GM18517 (cell line): ENCODE results near the gene COPZ1.

ENCODE experiments used
- ATAC-seq: cut with Tn5 transposase; IDR thresholded peaks from one replicate; pipeline ENCODE4 v1.9.1; 2021; ENCODE audit warnings: mild to moderate bottlenecking, moderate library complexity; ENCODE audit not compliant: unreplicated experiment

COPZ1 gene

DNA sequence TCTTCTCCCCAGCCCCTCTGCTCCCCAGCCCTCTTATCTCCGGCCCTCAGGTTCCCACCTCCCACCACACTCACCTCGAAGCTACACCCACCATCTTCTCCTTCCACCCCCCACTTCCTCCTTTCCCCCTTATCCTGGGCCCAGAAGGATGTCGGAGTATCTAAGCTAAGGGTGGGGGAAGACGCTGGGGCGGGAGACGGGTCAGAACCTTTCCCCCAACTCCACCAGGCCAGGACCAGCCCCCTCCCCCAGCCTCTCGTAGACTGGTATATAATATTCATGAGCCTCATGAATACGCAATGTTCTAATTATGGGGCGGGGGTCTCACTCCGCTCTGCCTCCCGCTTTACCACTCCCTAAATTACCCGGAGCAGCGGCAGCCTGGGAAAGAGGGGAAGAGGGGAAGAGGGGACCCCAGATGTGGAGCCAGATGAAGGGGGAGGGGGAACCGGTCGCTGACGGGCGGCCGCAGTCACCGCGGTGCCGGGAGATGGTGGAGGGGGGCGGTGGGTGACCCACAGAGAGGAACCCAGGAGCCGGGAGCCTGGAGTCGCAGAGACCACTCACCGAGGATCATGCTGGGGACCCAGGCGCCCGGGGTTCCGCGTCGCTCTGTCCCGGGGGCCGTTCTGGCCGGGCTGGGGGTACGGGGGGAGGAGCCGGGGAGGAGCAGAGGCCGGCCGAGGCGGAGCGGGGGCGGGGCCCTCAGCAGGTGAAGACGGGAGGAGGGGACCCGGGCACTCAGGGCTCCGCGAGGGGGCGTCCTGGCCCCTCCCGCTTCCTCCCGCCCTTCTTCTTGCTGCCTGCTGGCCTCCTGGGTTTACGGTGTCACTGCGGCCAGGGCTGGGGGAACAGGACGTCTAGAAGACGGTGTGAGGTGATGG lies 66.0 kb downstream of the COPZ1 start:
- no peak for ATAC-seq

DNA sequence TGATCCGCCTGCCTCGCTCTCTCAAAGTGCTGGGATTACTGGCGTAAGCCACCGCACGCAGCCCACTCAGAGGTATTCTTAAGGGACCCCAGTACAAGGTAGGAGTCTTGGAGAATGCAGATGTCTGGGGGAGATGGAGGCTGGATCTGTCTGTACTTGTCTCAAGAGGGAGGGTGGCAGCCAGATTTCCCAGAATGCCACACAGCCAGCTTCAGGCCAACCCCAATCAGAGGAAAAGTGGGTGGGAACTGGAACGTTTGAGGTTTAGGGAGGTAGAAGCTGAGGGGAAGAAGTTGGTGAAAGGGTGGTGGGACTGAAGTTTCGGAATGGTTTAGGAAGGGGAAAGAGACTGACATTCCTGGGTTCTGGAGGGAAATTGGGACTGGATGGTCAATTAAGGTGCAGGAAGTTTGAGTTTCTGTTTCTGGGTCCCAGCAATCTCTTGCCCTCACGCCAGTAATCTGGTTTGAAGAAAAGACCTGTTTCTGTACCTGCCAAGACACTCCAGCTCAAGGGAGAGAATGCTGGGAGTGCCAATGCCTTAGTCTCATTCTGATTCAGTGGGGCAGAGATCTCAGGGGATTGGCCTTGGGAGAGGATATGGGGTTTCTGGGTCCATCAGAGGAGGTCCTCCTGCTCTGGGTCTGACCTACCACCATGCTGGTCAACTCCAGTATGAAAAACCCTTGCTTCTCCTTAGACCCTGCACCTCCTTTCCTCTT lies 67.7 kb downstream of the COPZ1 start:
- no peak for ATAC-seq

GRCh38 chr12:54393207-54393609 lies 68.3 kb downstream of the COPZ1 start:
- ATAC-seq = no peak

- ATAC-seq = no peak
Measured at GRCh38 chr12:54393743-54394142, 68.8 kb downstream of the COPZ1 start.

- no peak for ATAC-seq
Measured at GRCh38 chr12:54394281-54394719, 69.4 kb downstream of the COPZ1 start.

- no peak for ATAC-seq
Measured at GRCh38 chr12:54394986-54395385, 70.1 kb downstream of the COPZ1 start.

- ATAC-seq = no peak
Measured at GRCh38 chr12:54395545-54395944, 70.6 kb downstream of the COPZ1 start.

- no peak for ATAC-seq
Measured at GRCh38 chr12:54397157-54397556, 72.2 kb downstream of the COPZ1 start.

DNA sequence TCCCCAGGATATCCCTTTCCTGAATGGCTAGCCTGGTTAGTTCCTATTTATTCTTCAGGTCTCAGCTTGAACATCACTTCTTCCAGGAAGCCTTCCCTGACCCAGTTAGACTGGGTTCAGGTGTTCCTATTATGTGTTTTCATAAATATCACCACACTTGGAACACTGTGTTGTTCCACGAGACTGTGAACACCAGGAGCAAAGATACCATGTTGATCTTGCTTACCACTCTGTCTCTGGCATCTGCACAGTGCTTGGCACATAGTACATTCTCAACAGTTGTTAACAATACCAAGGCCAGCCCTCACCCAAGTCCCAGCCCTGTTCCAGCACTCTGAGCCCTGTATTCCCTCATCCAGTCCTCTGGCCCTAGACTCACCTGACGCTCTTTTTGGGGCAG lies 73.3 kb downstream of the COPZ1 start:
- no peak for ATAC-seq

DNA sequence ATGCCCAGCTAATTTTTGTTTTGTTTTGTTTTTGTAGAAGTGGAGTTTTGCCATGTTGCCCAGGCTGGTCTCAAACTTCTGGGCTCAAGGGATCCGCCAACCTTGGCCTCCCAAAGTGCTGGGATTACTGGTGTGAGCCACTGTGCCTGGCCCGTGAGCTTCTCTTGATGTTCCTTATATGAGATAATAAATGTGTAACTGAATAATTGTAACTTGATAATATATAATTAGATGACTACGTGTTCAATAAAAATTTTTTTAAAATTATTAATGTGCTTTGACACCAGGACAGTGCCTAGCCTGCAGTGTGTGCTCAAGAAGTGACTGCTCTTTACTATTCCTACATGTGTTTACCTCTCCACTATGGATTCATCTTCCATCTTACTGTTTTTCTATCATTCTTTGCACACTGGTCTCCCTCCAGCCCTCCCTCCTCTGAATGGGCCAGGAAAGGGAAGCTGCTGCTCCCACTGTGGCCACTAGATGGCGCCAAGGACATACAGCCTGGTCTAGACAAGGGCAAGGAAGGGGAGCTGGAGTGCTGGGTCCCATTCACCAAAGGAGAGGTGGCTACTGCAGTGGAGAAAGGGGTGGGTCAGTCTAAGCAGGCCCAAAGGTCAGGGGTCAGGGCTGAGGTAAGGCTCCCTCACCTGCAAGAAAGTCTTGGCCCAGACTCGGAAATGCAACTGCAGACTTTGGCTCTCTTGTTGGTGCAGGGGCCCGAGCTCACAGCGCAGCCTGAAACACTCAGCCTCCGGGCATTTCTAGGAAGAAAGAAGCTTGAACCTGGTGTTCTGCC lies 74.3 kb downstream of the COPZ1 start:
- ATAC-seq = no peak

GRCh38 chr12:54401119-54401518 lies 76.2 kb downstream of the COPZ1 start:
- ATAC-seq = no peak
